Liver (tissue), 9 donors: Measurements from ENCODE around the gene SHROOM2. TPM values are rescaled to one million over a fixed set of nuclear protein-coding genes. Genes with fewer than 3 reads are reported as not detected.

Source experiments
- DNase-seq: peaks from one replicate; pipeline ENCODE4 v3.0.0-alpha.2; 2017; ENCODE audit warnings: low spot score
- H3K27ac ChIP-seq, 2 donors: one replicate each; pipeline ENCODE4 v1.7.0; 2013; ENCODE audit warnings: inconsistent platforms in 2 of 2, low read length in 2 of 2, control low read depth in 1 of 2, low read depth in 1 of 2, mild to moderate bottlenecking in 1 of 2
- H3K27me3 ChIP-seq, 4 donors: one replicate each; pipeline versions ENCODE4 v1.6.1 to v1.7.0; 2013; ENCODE audit warnings: low read length in 3 of 4, inconsistent platforms in 1 of 4, mild to moderate bottlenecking in 1 of 4, moderate library complexity in 1 of 4; ENCODE audit not compliant: control insufficient read depth in 4 of 4, insufficient read depth in 4 of 4
- H3K36me3 ChIP-seq, 4 donors: one replicate each; pipeline versions ENCODE4 v1.6.1 to v1.7.0; 2013; ENCODE audit warnings: low read length in 3 of 4, mild to moderate bottlenecking in 3 of 4, low read depth in 1 of 4, moderate library complexity in 1 of 4; ENCODE audit not compliant: control insufficient read depth in 4 of 4, insufficient read depth in 3 of 4
- H3K4me1 ChIP-seq, 4 donors: one replicate each; pipeline versions ENCODE4 v1.6.1 to v1.7.0; 2013; ENCODE audit warnings: low read length in 3 of 4, mild to moderate bottlenecking in 3 of 4, moderate library complexity in 1 of 4; ENCODE audit not compliant: control insufficient read depth in 4 of 4, insufficient read depth in 4 of 4
- H3K4me3 ChIP-seq, 3 donors: one replicate each; pipeline versions ENCODE4 v1.6.1 to v1.7.0; 2013; ENCODE audit warnings: low read length in 3 of 3, control low read depth in 1 of 3, low read depth in 1 of 3, mild to moderate bottlenecking in 1 of 3
- H3K9ac ChIP-seq, 2 donors: one replicate each; pipeline ENCODE4 v1.7.0; 2013; ENCODE audit warnings: low read length in 2 of 2, mild to moderate bottlenecking in 2 of 2, moderate library complexity in 2 of 2, control low read depth in 1 of 2, low read depth in 1 of 2
- H3K9me3 ChIP-seq, 4 donors: one replicate each; pipeline versions ENCODE4 v1.6.1 to v1.7.0; 2013; ENCODE audit warnings: low read length in 3 of 4; ENCODE audit not compliant: control insufficient read depth in 4 of 4
- ATF3 ChIP-seq: IDR thresholded peaks from 2 replicates; pipeline ENCODE4 v1.6.1; 2016; ENCODE audit warnings: antibody characterized with exemption
- CTCF ChIP-seq: fragments of 150-350 bp; IDR thresholded peaks from 2 replicates; pipeline ENCODE4 v1.5.1; 2017; ENCODE audit warnings: improper control_type of control experiment, low read depth, low read length; ENCODE audit not compliant: missing input control
- EGR1 ChIP-seq, 2 donors: IDR thresholded peaks; 2 replicates each; pipeline ENCODE4 v1.6.1; 2016 to 2018; ENCODE audit warnings: antibody characterized with exemption in 2 of 2, low read depth in 2 of 2
- FOXA1 ChIP-seq: IDR thresholded peaks from 2 replicates; pipeline ENCODE4 v1.6.1; 2016; ENCODE audit warnings: antibody characterized with exemption
- FOXA2 ChIP-seq: IDR thresholded peaks from 2 replicates; pipeline ENCODE4 v1.6.1; 2016; ENCODE audit warnings: antibody characterized with exemption
- GABPA ChIP-seq, 2 donors: IDR thresholded peaks in 1 of 2; conservative IDR thresholded peaks in 1 of 2; 2 replicates each; pipeline ENCODE4 v1.6.1; 2016; ENCODE audit warnings: antibody characterized with exemption in 2 of 2, mild to moderate bottlenecking in 1 of 2, moderate library complexity in 1 of 2
- HNF4A ChIP-seq, 2 donors: conservative IDR thresholded peaks; 2 replicates each; pipeline ENCODE4 v1.6.1; 2016; ENCODE audit warnings: antibody characterized with exemption in 2 of 2, mild to moderate bottlenecking in 2 of 2
- HNF4G ChIP-seq: IDR thresholded peaks from 2 replicates; pipeline ENCODE4 v1.6.1; 2016; ENCODE audit warnings: antibody characterized with exemption
- JUND ChIP-seq, 2 donors: IDR thresholded peaks; 2 replicates each; pipeline ENCODE4 v1.6.1; 2016; ENCODE audit warnings: antibody characterized with exemption in 2 of 2
- MAX ChIP-seq: IDR thresholded peaks from 2 replicates; pipeline ENCODE4 v1.6.1; 2016; ENCODE audit warnings: antibody characterized with exemption
- NR2F2 ChIP-seq: IDR thresholded peaks from 2 replicates; pipeline ENCODE4 v1.6.1; 2016; ENCODE audit warnings: antibody characterized with exemption
- RAD21 ChIP-seq, 2 donors: IDR thresholded peaks; 2 replicates each; pipeline ENCODE4 v1.6.1; 2016; ENCODE audit warnings: antibody characterized with exemption in 2 of 2, mild to moderate bottlenecking in 2 of 2
- REST ChIP-seq: IDR thresholded peaks from 2 replicates; pipeline ENCODE4 v1.6.1; 2016; ENCODE audit warnings: antibody characterized with exemption, mild to moderate bottlenecking
- RXRA ChIP-seq, 2 donors: IDR thresholded peaks; 2 replicates each; pipeline ENCODE4 v1.6.1; 2017 to 2018; ENCODE audit warnings: antibody characterized with exemption in 2 of 2, mild to moderate bottlenecking in 1 of 2
- TAF1 ChIP-seq: conservative IDR thresholded peaks from 2 replicates; pipeline ENCODE4 v1.6.1; 2016; ENCODE audit warnings: antibody characterized with exemption, mild to moderate bottlenecking
- YY1 ChIP-seq: IDR thresholded peaks from 2 replicates; pipeline ENCODE4 v1.6.1; 2016; ENCODE audit warnings: antibody characterized with exemption, mild to moderate bottlenecking
- ZBTB33 ChIP-seq: IDR thresholded peaks from 2 replicates; pipeline ENCODE4 v1.6.1; 2016; ENCODE audit warnings: antibody characterized with exemption
- WGBS: extraction: QIAGEN DNeasy Blood & Tissue Kit; methylation state at CpG from one replicate; pipeline ENCODE4 v1.1.7; 2013; 5-methylcytosine and 5-hydroxymethylcytosine counted together
- polyA plus RNA-seq, 2 donors: library from polyadenylated mRNA; stranded (reverse) in 1 of 2; unstranded in 1 of 2; fragments of 200-250 nt in 1 of 2; fragments of >200 nt in 1 of 2; fragmentation: Nextera tagmentation in 1 of 2; extraction: Ambion mirVana in 1 of 2; gene quantifications; one replicate each; pipeline versions ENCODE4 v1.2.1 to v1.2.3, GENCODE V29; 2013 to 2015
- total RNA-seq, 2 donors: library from RNA; depleted of rRNA; stranded (reverse); fragments of >200 nt; gene quantifications; one replicate each; pipeline ENCODE4 v1.2.3, GENCODE V29; 2014
- donor health status: healthy.
- donor health status: healthy.
- donor health status: healthy.
- donor health status: healthy.
- donor health status: healthy.

Gene SHROOM2
- total and polyA plus RNA-seq, 4 donors: 1.1 to 5.4 (median 3.6) TPM

- no peak for TF ChIP-seq REST
Measured at GRCh38 chrX:9919632-9920172, 133.5 kb downstream of the SHROOM2 start (continued).

GRCh38 chrX:9921407-9921806 lies 135.2 kb downstream of the SHROOM2 start:
- Histone ChIP-seq H3K27me3 (no peaks in the 10 kb centered on the region), H3K36me3 (no peaks in the 10 kb centered on the region), H3K4me1 (no peaks in the 10 kb centered on the region), H3K9ac (no peak overlapping the region), H3K9me3 (no peaks in the 10 kb centered on the region), H3K4me3 (no peak overlapping the region), H3K27ac (no peak overlapping the region)
- whole genome bisulfite sequencing: 75% methylated on average over 5 of the region's 5 CpGs
- no peak for TF ChIP-seq CTCF
- no peak for DNase-seq

- no peaks in the 10 kb centered on the region for H3K36me3 ChIP-seq
- H3K27me3 ChIP-seq: no peaks in the 10 kb centered on the region
- H3K4me1 ChIP-seq: no peaks in the 10 kb centered on the region
- TF ChIP-seq EGR1 (IDR thresholded peaks at IDR 0.05; ENCODE audit: low read depth in 2 of 2) (no peak), HNF4G (no peak), TAF1 (no peak), FOXA1 (no peak), HNF4A (conservative IDR thresholded peaks at IDR 0.05) (no peak), RXRA (IDR thresholded peaks at IDR 0.05) (no peak), NR2F2 (no peak), ZBTB33 (no peak), ATF3 (no peak), YY1 (no peak), GABPA (IDR thresholded peaks at IDR 0.05 in 1 of 2, conservative IDR thresholded peaks at IDR 0.05 in 1 of 2) (no peak), FOXA2 (no peak), MAX (no peak), JUND (IDR thresholded peaks at IDR 0.05) (no peak), RAD21 (IDR thresholded peaks at IDR 0.05) (no peak), CTCF (no peak)
- DNase-seq: no peak
- H3K9me3 ChIP-seq: no peaks in the 10 kb centered on the region
- H3K9ac ChIP-seq: no peak overlapping the region
- H3K4me3 ChIP-seq: no peak overlapping the region
- no peak overlapping the region for H3K27ac ChIP-seq
- 90% methylated on average over 5 of the region's 5 CpGs for WGBS
Measured at GRCh38 chrX:9923357-9923756, 137.1 kb downstream of the SHROOM2 start.
